DOHH2 (cell line): ENCODE results near the gene SSBP3.

Source experiments
- CTCF ChIP-seq: fragments of 200-600 bp; sonication (generic); IDR thresholded peaks from one replicate; pipeline ENCODE4 v1.5.1; 2014; ENCODE audit warnings: antibody characterized with exemption, mild to moderate bottlenecking, low read depth, low read length; ENCODE audit not compliant: poor library complexity, severe bottlenecking
- EZH2phosphoT487 ChIP-seq: fragments of 200-600 bp; sonication (generic); IDR thresholded peaks from 2 replicates; pipeline ENCODE4 v1.6.1; 2017; ENCODE audit warnings: borderline replicate concordance, mild to moderate bottlenecking, antibody characterized with exemption, low read length, moderate library complexity, mixed read lengths

GRCh38 chr1:54193453-54193852, 212.7 kb downstream of the SSBP3 start:
- TF ChIP-seq CTCF: no peak
- no peak for TF ChIP-seq EZH2phosphoT487
